ENCODE measurements around the gene NEIL1. TPM values are rescaled to one million over a fixed set of nuclear protein-coding genes. Genes with fewer than 3 reads are reported as not detected.
"Not testable (repeated sequence)": the region's sequence is repeated elsewhere in the genome, so short reads cannot be mapped to it uniquely, and the experiment has no call there.

Gene NEIL1
- total RNA-seq, 4 donors from 2014 or later = 96.9 to 481 (median 163) TPM

GRCh38 chr15:75338661-75339240 lies 8.1 kb upstream of the NEIL1 start:
- H3K9me3 ChIP-seq = no peaks in the 10 kb centered on the region
- H3K4me3 ChIP-seq = no peak overlapping the region
- no peaks in the 10 kb centered on the region for H3K36me3 ChIP-seq
- DNase-seq = no peak
- TF ChIP-seq POLR2AphosphoS5 (IDR thresholded peaks at IDR 0.05) = no peak
- no peak for TF ChIP-seq CTCF (IDR thresholded peaks at IDR 0.05)
- no peak for TF ChIP-seq POLR2A (IDR thresholded peaks at IDR 0.05)
- TF ChIP-seq EP300 (IDR thresholded peaks at IDR 0.05; ENCODE audit: low read depth) = no peak
- intact Hi-C loops (cut with DNase I; ENCODE audit: low total_unique reads) = no loop called here
- H3K27me3 ChIP-seq = no peaks in the 10 kb centered on the region
- peaks cover 7 to 20% (median 16%) of the 10 kb centered on the region in 4 donors for H3K4me1 ChIP-seq
- 96% methylated on average over 10 of the region's 11 CpGs; no CpG with 5 or more reads in 1 of the 2 donors for WGBS, 2 donors (ENCODE audit: low coverage in 1 of 2)
- in situ Hi-C loops (cut with MboI; ENCODE audit: low pct_ligation_motif_present in 1 of 4, low pct_unique_long_range_greater_than_20kb in 1 of 4, low sequenced_read_pairs in 3 of 4) = loop anchor here in 1 of 4 donors (25.0 kb wide), 1 partner anchor 326 kb away; the partner anchor contains the start of gene PPCDC
- H3K27ac ChIP-seq = no peak overlapping the region

GRCh38 chr15:75339531-75340240 lies 7.2 kb upstream of the NEIL1 start:
- 88% methylated on average over 12 of the region's 13 CpGs; no CpG with 5 or more reads in 1 of the 2 donors for WGBS, 2 donors (ENCODE audit: low coverage in 1 of 2)
- Histone ChIP-seq H3K27me3 (no peaks in the 10 kb centered on the region), H3K36me3 (no peaks in the 10 kb centered on the region), H3K4me1 (peaks cover 7 to 24% (median 16%) of the 10 kb centered on the region in 4 donors), H3K27ac (no peak overlapping the region), H3K4me3 (no peak overlapping the region), H3K9me3 (no peaks in the 10 kb centered on the region)
- no peak for DNase-seq
- TF ChIP-seq EP300 (IDR thresholded peaks at IDR 0.05; ENCODE audit: low read depth) = no peak
- TF ChIP-seq POLR2AphosphoS5 (IDR thresholded peaks at IDR 0.05) = no peak
- TF ChIP-seq POLR2A (IDR thresholded peaks at IDR 0.05) = no peak
- no peak for TF ChIP-seq CTCF (IDR thresholded peaks at IDR 0.05)
- intact Hi-C loops (cut with DNase I; ENCODE audit: low total_unique reads) (no loop called here), in situ Hi-C loops (cut with MboI; ENCODE audit: low pct_ligation_motif_present in 1 of 4, low pct_unique_long_range_greater_than_20kb in 1 of 4, low sequenced_read_pairs in 3 of 4) (loop anchor here in 1 of 4 donors (25.0 kb wide), 1 partner anchor 327 kb away; the partner anchor contains the start of gene PPCDC)

GRCh38 chr15:75342221-75342620 lies 4.6 kb upstream of the NEIL1 start:
- in situ Hi-C loops (cut with MboI; ENCODE audit: low pct_ligation_motif_present in 1 of 4, low pct_unique_long_range_greater_than_20kb in 1 of 4, low sequenced_read_pairs in 3 of 4) = loop anchor here in 1 of 4 donors (25.0 kb wide), 1 partner anchor 330 kb away; the partner anchor contains the start of gene PPCDC
- Histone ChIP-seq H3K4me1 (peaks cover 0 to 14% (median 4%) of the 10 kb centered on the region in 4 donors), H3K27ac (no peak overlapping the region), H3K9me3 (no peaks in the 10 kb centered on the region), H3K36me3 (no peaks in the 10 kb centered on the region), H3K4me3 (no peak overlapping the region), H3K27me3 (no peaks in the 10 kb centered on the region)
- TF ChIP-seq CTCF (IDR thresholded peaks at IDR 0.05) (no peak), POLR2AphosphoS5 (IDR thresholded peaks at IDR 0.05) (no peak), POLR2A (IDR thresholded peaks at IDR 0.05) (no peak), EP300 (IDR thresholded peaks at IDR 0.05; ENCODE audit: low read depth) (no peak)
- 88 to 90% methylated on average over 3 to 6 of the region's 6 CpGs for WGBS, 2 donors (ENCODE audit: low coverage in 1 of 2)
- intact Hi-C loops (cut with DNase I; ENCODE audit: low total_unique reads) = no loop called here
- no peak for DNase-seq

- H3K27ac ChIP-seq; H3K9me3 ChIP-seq; H3K4me3 ChIP-seq; H3K27me3 ChIP-seq; intact Hi-C loops (cut with DNase I; ENCODE audit: low total_unique reads); H3K36me3 ChIP-seq; DNase-seq: not testable (repeated sequence)
- WGBS, 2 donors (ENCODE audit: low coverage in 1 of 2) = 37 to 46% methylated on average over 6 to 8 of the region's 8 CpGs
- H3K4me1 ChIP-seq = peaks cover 8 to 22% (median 9%) of the 10 kb centered on the region in 4 donors
- in situ Hi-C loops (cut with MboI; ENCODE audit: low pct_ligation_motif_present in 1 of 4, low pct_unique_long_range_greater_than_20kb in 1 of 4, low sequenced_read_pairs in 3 of 4) = loop anchor here in 1 of 4 donors (25.0 kb wide), 1 partner anchor 332 kb away; the partner anchor contains the start of gene PPCDC
Measured at GRCh38 chr15:75343953-75344352, 2.9 kb upstream of the NEIL1 start.
